ENCODE data around the gene NEK7. TPM values are rescaled to one million over a fixed set of nuclear protein-coding genes. Genes with fewer than 3 reads are reported as not detected.

NEK7 gene
- total RNA-seq, 1 donor = 376 TPM

DNA sequence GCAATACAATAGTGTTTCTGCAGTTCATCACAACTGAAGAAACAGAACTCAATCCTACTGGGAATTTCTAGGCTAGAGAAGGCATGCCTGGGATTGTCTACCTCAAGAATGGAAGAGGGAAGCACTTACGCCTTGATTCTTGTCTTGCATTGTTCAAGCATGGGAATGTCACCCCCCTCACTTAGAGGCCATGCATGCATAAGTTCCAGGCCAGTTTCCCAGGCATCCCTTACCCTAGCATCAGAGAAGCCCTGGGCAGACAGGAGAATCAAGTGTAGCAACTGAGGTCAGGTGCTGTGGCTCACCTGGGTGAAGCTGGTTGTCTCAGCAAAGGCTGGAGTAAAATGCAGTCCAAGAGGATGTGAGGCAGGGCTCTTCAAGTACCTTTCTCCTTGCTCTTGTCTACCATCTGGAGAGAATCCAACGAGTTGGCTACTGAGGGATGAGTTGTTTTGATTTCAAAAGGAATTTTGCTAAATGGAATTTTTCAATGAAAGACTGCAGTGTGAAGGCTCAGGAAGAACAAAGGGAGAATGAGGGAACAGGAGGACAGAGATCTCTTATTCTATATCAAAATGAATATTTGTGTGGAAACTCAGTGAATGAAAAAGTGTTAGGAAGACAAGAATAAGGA is 174.3 kb downstream of the NEK7 start:
- no peaks in the 10 kb centered on the region for H3K27me3 ChIP-seq (ENCODE audit: insufficient read depth, low read length)
- no peak overlapping the region for H3K27ac ChIP-seq (ENCODE audit: low read depth, low read length)
- no peak overlapping the region for H3K4me3 ChIP-seq (ENCODE audit: insufficient read depth, low read length)
- H3K9me3 ChIP-seq (ENCODE audit: low read depth, low read length) = no peaks in the 10 kb centered on the region
- no peaks in the 10 kb centered on the region for H4K20me1 ChIP-seq (ENCODE audit: insufficient read depth, low read length)
- TF ChIP-seq CTCF (IDR thresholded peaks at IDR 0.05; ENCODE audit: extremely low read depth, low read depth, low read length) = no peak
- H3K4me2 ChIP-seq (ENCODE audit: insufficient read depth, low read length) = no peak overlapping the region
- H3K36me3 ChIP-seq (ENCODE audit: insufficient read depth, low read length) = no peaks in the 10 kb centered on the region
- H3K4me1 ChIP-seq (ENCODE audit: insufficient read depth, low read length) = peaks cover 3% of the 10 kb centered on the region
- H2AFZ ChIP-seq (ENCODE audit: low read length) = no peak overlapping the region
- no peak for DNase-seq (ENCODE audit: insufficient read length, low spot score, missing footprints)
- no peaks in the 10 kb centered on the region for H3K79me2 ChIP-seq (ENCODE audit: insufficient read depth, low read length)

GRCh38 chr1:198333744-198334143 is 176.9 kb downstream of the NEK7 start:
- H3K27ac ChIP-seq (ENCODE audit: low read depth, low read length) = no peak overlapping the region

GRCh38 chr1:198335663-198336062 is 178.9 kb downstream of the NEK7 start:
- no peak for DNase-seq (ENCODE audit: insufficient read length, low spot score, missing footprints)
- TF ChIP-seq CTCF (IDR thresholded peaks at IDR 0.05; ENCODE audit: extremely low read depth, low read depth, low read length) = no peak
- Histone ChIP-seq H3K4me1 (ENCODE audit: insufficient read depth, low read length) (peaks cover 3% of the 10 kb centered on the region), H3K27ac (ENCODE audit: low read depth, low read length) (no peak overlapping the region), H2AFZ (ENCODE audit: low read length) (no peak overlapping the region), H3K4me3 (ENCODE audit: insufficient read depth, low read length) (no peak overlapping the region), H3K4me2 (ENCODE audit: insufficient read depth, low read length) (no peak overlapping the region), H4K20me1 (ENCODE audit: insufficient read depth, low read length) (no peaks in the 10 kb centered on the region), H3K36me3 (ENCODE audit: insufficient read depth, low read length) (no peaks in the 10 kb centered on the region), H3K27me3 (ENCODE audit: insufficient read depth, low read length) (no peaks in the 10 kb centered on the region), H3K9me3 (ENCODE audit: low read depth, low read length) (no peaks in the 10 kb centered on the region), H3K79me2 (ENCODE audit: insufficient read depth, low read length) (no peaks in the 10 kb centered on the region)

More at GRCh38 chr1:198333744-198334143, 176.9 kb downstream of the NEK7 start:
- Histone ChIP-seq H4K20me1 (ENCODE audit: insufficient read depth, low read length) (no peaks in the 10 kb centered on the region), H3K27me3 (ENCODE audit: insufficient read depth, low read length) (no peaks in the 10 kb centered on the region), H2AFZ (ENCODE audit: low read length) (no peak overlapping the region), H3K4me2 (ENCODE audit: insufficient read depth, low read length) (peak overlapping the region; percentile 9), H3K4me3 (ENCODE audit: insufficient read depth, low read length) (no peak overlapping the region), H3K36me3 (ENCODE audit: insufficient read depth, low read length) (no peaks in the 10 kb centered on the region), H3K9me3 (ENCODE audit: low read depth, low read length) (no peaks in the 10 kb centered on the region), H3K79me2 (ENCODE audit: insufficient read depth, low read length) (no peaks in the 10 kb centered on the region), H3K4me1 (ENCODE audit: insufficient read depth, low read length) (peaks cover 3% of the 10 kb centered on the region)
- DNase-seq (ENCODE audit: insufficient read length, low spot score, missing footprints) = no peak
- no peak for TF ChIP-seq CTCF (IDR thresholded peaks at IDR 0.05; ENCODE audit: extremely low read depth, low read depth, low read length)

GRCh38 chr1:198337886-198338285 is 181.1 kb downstream of the NEK7 start:
- no peak for DNase-seq (ENCODE audit: insufficient read length, low spot score, missing footprints)
- H3K79me2 ChIP-seq (ENCODE audit: insufficient read depth, low read length) = no peaks in the 10 kb centered on the region
- H3K4me2 ChIP-seq (ENCODE audit: insufficient read depth, low read length) = no peak overlapping the region

More at GRCh38 chr1:198337886-198338285, 181.1 kb downstream of the NEK7 start:
- Histone ChIP-seq H3K9me3 (ENCODE audit: low read depth, low read length) (no peaks in the 10 kb centered on the region), H2AFZ (ENCODE audit: low read length) (no peak overlapping the region), H3K36me3 (ENCODE audit: insufficient read depth, low read length) (no peaks in the 10 kb centered on the region), H3K27ac (ENCODE audit: low read depth, low read length) (no peak overlapping the region), H4K20me1 (ENCODE audit: insufficient read depth, low read length) (no peaks in the 10 kb centered on the region), H3K4me3 (ENCODE audit: insufficient read depth, low read length) (no peak overlapping the region), H3K4me1 (ENCODE audit: insufficient read depth, low read length) (peaks cover 3% of the 10 kb centered on the region), H3K27me3 (ENCODE audit: insufficient read depth, low read length) (no peaks in the 10 kb centered on the region)
- no peak for TF ChIP-seq CTCF (IDR thresholded peaks at IDR 0.05; ENCODE audit: extremely low read depth, low read depth, low read length)
